Measurements from ENCODE around the gene RUNX2. TPM values are rescaled to one million over a fixed set of nuclear protein-coding genes. Genes with fewer than 3 reads are reported as not detected.

RUNX2 gene
- total RNA-seq, 1 experiment from 2014 or later = 9.3 TPM

- ChIA-PET CTCF (interaction anchor here (0.5 to 1.0 kb wide), 2 partner anchors 242 to 1018 kb away, joined by 3 read pairs; no protein-coding TSS in a partner anchor), POLR2A (no interaction called here)
- intact Hi-C loops (cut with micrococcal nuclease) = no loop called here
- TF ChIP-seq CTCF (IDR thresholded peaks at IDR 0.05; ENCODE audit: unreplicated experiment) = no peak
- H3K27ac Mint-ChIP-seq (ENCODE audit: low read depth, unreplicated experiment) = no peak overlapping the region
- H3K27me3 Mint-ChIP-seq (ENCODE audit: insufficient read depth, unreplicated experiment) = no peaks in the 10 kb centered on the region
- no peaks in the 10 kb centered on the region for H3K4me1 Mint-ChIP-seq (ENCODE audit: insufficient read depth, unreplicated experiment)
- no peaks in the 10 kb centered on the region for H3K9me3 Mint-ChIP-seq (ENCODE audit: unreplicated experiment)
- H3K4me3 Mint-ChIP-seq (ENCODE audit: unreplicated experiment) = no peak overlapping the region
- DNase-seq (ENCODE audit: unreplicated experiment) = no peak
- no TSS peak for BruUV-seq (replicated peaks)
- peaks cover 12% of the 10 kb centered on the region for H3K36me3 Mint-ChIP-seq (ENCODE audit: insufficient read depth, unreplicated experiment)
Measured at GRCh38 chr6:45487645-45488044, 159.5 kb downstream of the RUNX2 start.

GRCh38 chr6:45488269-45488668, 160.1 kb downstream of the RUNX2 start:
- H3K9me3 Mint-ChIP-seq (ENCODE audit: unreplicated experiment) = no peaks in the 10 kb centered on the region
- intact Hi-C loops (cut with micrococcal nuclease) = no loop called here
- CTCF ChIA-PET = interaction anchor here (0.5 to 1.0 kb wide), 2 partner anchors 243 to 1019 kb away, joined by 3 read pairs; no protein-coding TSS in a partner anchor
- no peak for TF ChIP-seq CTCF (IDR thresholded peaks at IDR 0.05; ENCODE audit: unreplicated experiment)
- BruUV-seq (replicated peaks) = no TSS peak
- H3K27ac Mint-ChIP-seq (ENCODE audit: low read depth, unreplicated experiment) = no peak overlapping the region
- H3K36me3 Mint-ChIP-seq (ENCODE audit: insufficient read depth, unreplicated experiment) = peaks cover 12% of the 10 kb centered on the region
- POLR2A ChIA-PET = no interaction called here
- H3K27me3 Mint-ChIP-seq (ENCODE audit: insufficient read depth, unreplicated experiment) = no peaks in the 10 kb centered on the region
- H3K4me1 Mint-ChIP-seq (ENCODE audit: insufficient read depth, unreplicated experiment) = no peaks in the 10 kb centered on the region
- no peak overlapping the region for H3K4me3 Mint-ChIP-seq (ENCODE audit: unreplicated experiment)
- no peak for DNase-seq (ENCODE audit: unreplicated experiment)

- ChIA-PET CTCF (no interaction called here), POLR2A (interaction anchor here (0.7 kb wide), 1 partner anchor 31 kb away, joined by 3 read pairs; no protein-coding TSS in a partner anchor)
- no peak for TF ChIP-seq CTCF (IDR thresholded peaks at IDR 0.05; ENCODE audit: unreplicated experiment)
- H3K4me3 Mint-ChIP-seq (ENCODE audit: unreplicated experiment) = no peak overlapping the region
- H3K27me3 Mint-ChIP-seq (ENCODE audit: insufficient read depth, unreplicated experiment) = no peaks in the 10 kb centered on the region
- no peak overlapping the region for H3K27ac Mint-ChIP-seq (ENCODE audit: low read depth, unreplicated experiment)
- no TSS peak for BruUV-seq (replicated peaks)
- no peak for DNase-seq (ENCODE audit: unreplicated experiment)
- H3K4me1 Mint-ChIP-seq (ENCODE audit: insufficient read depth, unreplicated experiment) = no peaks in the 10 kb centered on the region
- H3K9me3 Mint-ChIP-seq (ENCODE audit: unreplicated experiment) = no peaks in the 10 kb centered on the region
- intact Hi-C loops (cut with micrococcal nuclease) = no loop called here
- H3K36me3 Mint-ChIP-seq (ENCODE audit: insufficient read depth, unreplicated experiment) = peaks cover 12% of the 10 kb centered on the region
Measured at GRCh38 chr6:45488889-45489288, 160.8 kb downstream of the RUNX2 start.

GRCh38 chr6:45491048-45491735, 163.1 kb downstream of the RUNX2 start:
- H3K4me3 Mint-ChIP-seq (ENCODE audit: unreplicated experiment) = no peak overlapping the region
- no peaks in the 10 kb centered on the region for H3K4me1 Mint-ChIP-seq (ENCODE audit: insufficient read depth, unreplicated experiment)
- H3K27me3 Mint-ChIP-seq (ENCODE audit: insufficient read depth, unreplicated experiment) = no peaks in the 10 kb centered on the region
- H3K27ac Mint-ChIP-seq (ENCODE audit: low read depth, unreplicated experiment) = no peak overlapping the region
- no peak for TF ChIP-seq CTCF (IDR thresholded peaks at IDR 0.05; ENCODE audit: unreplicated experiment)
- POLR2A ChIA-PET = interaction anchor here (1.2 to 1.6 kb wide), 2 partner anchors 13 to 43 kb away, joined by 3 to 4 read pairs; no protein-coding TSS in a partner anchor
- no peak for DNase-seq (ENCODE audit: unreplicated experiment)
- intact Hi-C loops (cut with micrococcal nuclease) = no loop called here
- CTCF ChIA-PET = no interaction called here
- peaks cover 10% of the 10 kb centered on the region for H3K36me3 Mint-ChIP-seq (ENCODE audit: insufficient read depth, unreplicated experiment)
- BruUV-seq (replicated peaks) = no TSS peak
- no peaks in the 10 kb centered on the region for H3K9me3 Mint-ChIP-seq (ENCODE audit: unreplicated experiment)
